T-helper 2 cell treated with Interferon-gamma antibody and Interleukin-4, amounts not matched to agents 100 ng/mL and 5 ng/mL, for 36 hours (primary cell): ENCODE measurements around the gene MORN3. TPM values are rescaled to one million over a fixed set of nuclear protein-coding genes. Genes with fewer than 3 reads are reported as not detected.
"Not testable (repeated sequence)": the region's sequence is repeated elsewhere in the genome, so short reads cannot be mapped to it uniquely, and the experiment has no call there.

Experiments used
- intact Hi-C: fragments of 100-400 bp; cut with micrococcal nuclease; formaldehyde crosslinking; loops from one replicate; pipeline ENCODE4 v1.15.1; 2023
- total RNA-seq: library from RNA; stranded (reverse); gene quantifications from 2 replicates; pipeline ENCODE4 v1.2.3, GENCODE V29; 2022

The MORN3 gene
- total RNA-seq, 1 donor from 2014 or later, result 0.82 TPM

DNA sequence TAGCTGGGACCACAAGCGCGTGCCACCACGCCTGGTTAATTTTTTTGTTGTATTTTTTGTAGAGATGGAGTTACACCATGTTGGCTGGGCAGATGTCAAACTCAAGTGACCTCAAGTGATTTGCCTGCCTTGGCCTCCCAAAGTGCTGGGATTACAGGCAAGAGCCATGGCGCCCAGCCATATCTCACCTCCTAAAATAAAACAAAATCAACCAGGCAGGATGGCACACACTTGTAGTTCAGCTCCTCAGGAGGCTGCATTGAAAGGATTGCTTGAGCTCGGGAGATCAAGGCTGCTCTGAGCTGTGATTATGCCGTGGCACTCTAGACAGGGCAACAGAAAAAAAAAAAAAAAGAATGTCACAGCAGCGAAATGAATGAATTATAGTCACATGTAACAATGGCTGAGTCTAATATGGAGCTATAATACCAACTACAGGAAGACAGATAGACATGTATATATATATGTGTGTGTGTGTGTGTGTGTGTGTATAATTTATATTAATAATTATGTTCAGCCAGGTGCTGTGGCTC, 23.8 kb upstream of the MORN3 start:
- intact Hi-C loops, result no loop called here

GRCh38 chr12:121692744-121693143, 23.3 kb upstream of the MORN3 start:
- intact Hi-C loops, result not testable (repeated sequence)

- intact Hi-C loops, result loop anchor here (5.0 kb wide), 1 partner anchor 198 kb away; the partner anchor contains the start of gene PSMD9
Measured at GRCh38 chr12:121689430-121689829, 20.0 kb upstream of the MORN3 start.

DNA sequence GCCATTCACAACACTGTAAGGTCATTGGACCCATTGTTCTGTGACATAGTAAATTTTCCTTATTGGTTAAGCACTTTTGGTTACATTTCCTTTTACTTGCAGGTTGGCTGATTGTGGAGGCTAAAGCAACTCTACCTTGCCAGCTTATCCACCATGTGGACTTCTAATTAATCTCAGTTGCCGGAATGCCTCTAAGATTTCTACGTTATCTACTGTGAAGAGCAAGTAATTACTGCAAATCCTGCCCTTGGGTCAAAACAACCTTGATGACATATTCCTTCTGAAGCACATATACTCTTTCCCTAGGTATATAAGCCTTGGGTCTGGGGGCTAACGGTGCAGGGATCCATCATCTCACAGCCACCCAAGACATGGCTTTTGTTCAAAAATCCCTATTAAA, 19.5 kb upstream of the MORN3 start:
- intact Hi-C loops, result loop anchor here (5.0 kb wide), 1 partner anchor 198 kb away; the partner anchor contains the start of gene PSMD9

DNA sequence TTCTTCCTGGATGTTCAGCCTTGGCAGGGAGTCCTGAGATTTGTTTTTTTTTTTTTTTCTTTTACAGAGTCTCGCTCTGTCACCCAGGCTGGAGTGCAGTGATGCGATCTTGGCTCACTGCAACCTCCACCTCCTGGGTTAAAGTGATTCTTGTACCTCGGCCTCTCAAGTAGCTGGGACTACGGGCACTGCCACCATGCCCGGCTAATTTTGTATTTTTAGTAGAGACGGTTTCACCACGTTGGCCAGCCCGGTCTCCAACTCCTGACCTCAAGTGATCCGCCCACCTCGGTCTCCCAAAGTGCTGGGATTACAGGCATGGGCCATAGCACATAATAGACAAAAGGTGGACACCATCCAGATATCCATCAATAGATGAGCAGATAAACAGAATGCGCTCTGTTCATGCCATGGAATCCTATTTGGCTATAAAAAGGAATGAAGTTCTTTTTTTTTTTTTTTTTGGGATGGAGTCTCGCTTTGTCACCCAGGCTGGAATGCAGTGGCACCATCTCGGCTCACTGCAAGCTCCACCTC, 10.3 kb upstream of the MORN3 start:
- intact Hi-C loops, result not testable (repeated sequence)

GRCh38 chr12:121678716-121679300, 9.4 kb upstream of the MORN3 start:
- intact Hi-C loops, result no loop called here

GRCh38 chr12:121678305-121678704, 8.9 kb upstream of the MORN3 start:
- intact Hi-C loops, result no loop called here

- intact Hi-C loops, result no loop called here
Measured at GRCh38 chr12:121676190-121676589, 6.7 kb upstream of the MORN3 start.

- intact Hi-C loops, result loop anchor here (5.0 kb wide), 1 partner anchor 91 kb away; the partner anchor contains the start of gene KDM2B
Measured at GRCh38 chr12:121673013-121673511, 3.6 kb upstream of the MORN3 start.

DNA sequence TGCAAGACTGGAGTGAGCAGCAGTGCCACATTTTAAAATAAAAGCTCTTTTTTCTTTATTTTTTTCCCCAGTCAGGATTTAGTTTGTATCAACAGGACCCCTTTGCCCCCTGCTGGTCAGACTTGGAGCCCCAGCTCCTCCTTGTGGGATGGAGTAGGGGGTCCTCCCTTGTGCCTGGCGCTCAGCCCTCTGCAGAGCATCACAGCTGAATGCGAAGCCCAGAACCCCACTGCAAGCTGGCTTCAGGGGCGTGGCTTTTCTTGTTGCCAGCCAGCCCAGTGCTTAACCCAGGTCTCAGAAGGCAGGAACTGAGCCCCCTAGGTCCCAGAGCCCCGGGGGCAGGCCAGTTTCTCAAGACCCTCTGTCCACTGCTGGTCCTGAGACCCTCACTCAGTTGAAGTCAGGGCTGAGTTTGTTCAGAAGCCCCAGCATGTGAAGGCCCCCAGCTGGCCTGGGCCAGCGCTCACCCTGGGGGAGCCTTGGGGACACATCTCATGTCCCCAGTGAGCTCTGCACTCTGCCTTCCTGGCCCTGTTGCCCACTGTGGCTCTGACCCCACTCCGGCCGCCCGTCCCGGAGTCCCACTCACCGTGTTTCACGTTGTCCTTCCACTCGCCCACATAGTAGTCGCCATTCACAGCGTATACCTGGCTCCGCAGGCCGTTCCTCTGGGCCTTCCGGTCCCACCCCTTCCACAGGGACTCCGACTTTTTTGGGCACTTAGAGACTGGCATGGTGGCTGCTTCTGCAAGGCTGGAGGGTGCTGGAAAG, 519 bp downstream of the MORN3 start:
- intact Hi-C loops, result no loop called here

- intact Hi-C loops, result not testable (repeated sequence)
Measured at GRCh38 chr12:121666829-121667228, 2.6 kb downstream of the MORN3 start.

DNA sequence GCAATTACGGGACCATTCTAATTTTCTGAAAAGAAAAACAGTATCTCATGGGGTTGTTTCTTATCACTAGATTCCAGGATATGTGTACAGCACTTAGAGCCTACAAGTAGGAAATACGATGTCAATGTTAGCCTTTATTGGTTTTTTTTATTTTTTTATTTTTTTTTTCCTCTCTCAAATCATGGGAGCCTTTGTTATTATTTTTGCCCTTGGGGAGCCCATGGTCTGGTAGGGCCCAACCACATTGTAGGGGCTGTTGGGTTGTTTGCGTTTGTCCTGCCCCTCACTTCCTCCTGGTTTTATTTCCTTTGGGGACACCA, 5.9 kb downstream of the MORN3 start:
- intact Hi-C loops, result no loop called here

GRCh38 chr12:121661353-121662105, 7.9 kb downstream of the MORN3 start:
- intact Hi-C loops, result not testable (repeated sequence)

GRCh38 chr12:121657305-121658008, 12.0 kb downstream of the MORN3 start:
- intact Hi-C loops, result loop anchor here (2.0 kb wide), 1 partner anchor 31 kb away; the partner anchor contains the start of gene ORAI1

- intact Hi-C loops, result no loop called here
Measured at GRCh38 chr12:121656122-121656521, 13.3 kb downstream of the MORN3 start.

DNA sequence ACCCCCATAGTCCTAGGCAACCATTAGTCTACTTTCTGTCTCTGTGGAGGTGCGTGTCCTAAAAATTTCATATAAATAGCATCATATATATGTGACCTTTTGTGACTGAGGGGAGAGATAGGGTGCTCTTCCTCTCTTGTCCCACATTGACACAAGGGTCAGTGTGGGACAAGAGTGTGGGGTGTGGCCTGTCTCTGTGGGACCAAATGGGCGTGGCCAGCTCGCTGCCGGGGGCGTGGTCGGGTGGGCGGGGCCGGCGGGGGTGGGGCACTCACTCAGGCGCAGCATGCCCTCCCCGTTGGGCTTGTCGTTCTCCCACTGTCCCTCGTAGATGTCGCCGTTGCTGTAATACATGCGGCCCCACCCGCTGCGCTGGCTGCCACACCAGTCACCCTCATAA, 15.5 kb downstream of the MORN3 start:
- intact Hi-C loops, result no loop called here

DNA sequence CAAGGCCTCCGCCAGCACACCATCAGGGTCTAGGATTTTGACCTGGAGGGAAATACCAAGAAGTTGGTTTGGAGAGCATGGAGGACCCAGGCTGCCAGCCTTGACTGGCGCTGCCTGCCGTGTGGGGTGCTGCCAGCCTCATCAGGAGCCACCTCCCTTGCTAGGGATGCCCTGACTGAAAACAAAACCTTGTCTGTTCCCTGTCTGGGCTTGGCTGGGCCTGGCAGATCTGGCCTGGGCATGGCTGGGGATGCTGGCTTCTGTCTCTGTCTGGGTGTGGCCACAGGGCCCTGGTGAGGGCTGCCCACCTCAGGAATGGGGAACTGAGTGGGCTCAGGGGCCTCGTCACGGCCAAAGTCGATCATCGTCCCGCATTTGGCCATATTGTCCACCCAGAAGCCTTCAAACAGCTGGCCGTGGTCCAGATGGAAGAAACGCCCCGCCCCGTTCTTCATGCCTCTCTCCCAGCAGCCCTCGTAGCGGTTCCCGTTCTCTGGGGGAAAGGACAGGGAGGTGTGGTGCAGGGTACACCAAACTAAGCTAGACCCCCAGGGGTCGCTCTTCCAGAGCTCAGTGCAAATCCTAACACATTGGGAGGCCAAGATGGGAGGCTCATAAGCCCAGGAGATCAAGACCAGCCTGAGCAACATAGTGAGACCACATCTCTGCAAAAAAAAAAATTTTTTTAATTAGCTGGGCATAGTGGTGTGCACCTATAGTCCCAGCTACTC, 16.5 kb downstream of the MORN3 start:
- intact Hi-C loops, result no loop called here

GRCh38 chr12:121651320-121651719, 18.1 kb downstream of the MORN3 start:
- intact Hi-C loops, result no loop called here

DNA sequence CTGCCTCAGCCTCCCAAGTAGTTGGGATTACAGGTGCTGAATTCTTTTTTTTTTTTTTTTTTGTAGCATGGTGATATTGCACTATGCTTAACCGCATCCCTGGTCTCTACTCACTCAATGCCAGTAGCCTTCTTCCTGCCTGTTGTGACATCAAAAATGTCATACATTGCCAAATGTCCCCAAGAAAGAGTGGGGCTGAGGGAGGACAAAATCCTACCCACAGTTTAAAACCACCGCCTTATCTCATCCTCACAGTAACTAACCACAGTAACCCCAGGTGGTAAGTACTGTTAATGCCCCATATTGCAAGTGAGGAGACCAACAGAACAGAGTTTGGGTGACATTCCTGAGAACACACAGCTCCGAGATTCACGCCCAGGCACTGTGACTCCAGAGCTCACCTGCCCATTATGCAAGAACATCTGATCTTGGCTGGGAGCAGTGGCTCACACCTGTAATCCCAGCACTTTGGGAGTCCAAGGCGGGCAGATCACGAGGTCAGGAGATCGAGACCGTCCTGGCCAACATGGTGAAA, 19.6 kb downstream of the MORN3 start:
- intact Hi-C loops, result no loop called here

- intact Hi-C loops, result no loop called here
Measured at GRCh38 chr12:121649322-121649721, 20.1 kb downstream of the MORN3 start.
